ENCODE measurements around the gene HSD11B1L. TPM values are rescaled to one million over a fixed set of nuclear protein-coding genes. Genes with fewer than 3 reads are reported as not detected.

Gene HSD11B1L
- total RNA-seq, 2 donors from 2014 or later, result 11.9 to 21.8 TPM

DNA sequence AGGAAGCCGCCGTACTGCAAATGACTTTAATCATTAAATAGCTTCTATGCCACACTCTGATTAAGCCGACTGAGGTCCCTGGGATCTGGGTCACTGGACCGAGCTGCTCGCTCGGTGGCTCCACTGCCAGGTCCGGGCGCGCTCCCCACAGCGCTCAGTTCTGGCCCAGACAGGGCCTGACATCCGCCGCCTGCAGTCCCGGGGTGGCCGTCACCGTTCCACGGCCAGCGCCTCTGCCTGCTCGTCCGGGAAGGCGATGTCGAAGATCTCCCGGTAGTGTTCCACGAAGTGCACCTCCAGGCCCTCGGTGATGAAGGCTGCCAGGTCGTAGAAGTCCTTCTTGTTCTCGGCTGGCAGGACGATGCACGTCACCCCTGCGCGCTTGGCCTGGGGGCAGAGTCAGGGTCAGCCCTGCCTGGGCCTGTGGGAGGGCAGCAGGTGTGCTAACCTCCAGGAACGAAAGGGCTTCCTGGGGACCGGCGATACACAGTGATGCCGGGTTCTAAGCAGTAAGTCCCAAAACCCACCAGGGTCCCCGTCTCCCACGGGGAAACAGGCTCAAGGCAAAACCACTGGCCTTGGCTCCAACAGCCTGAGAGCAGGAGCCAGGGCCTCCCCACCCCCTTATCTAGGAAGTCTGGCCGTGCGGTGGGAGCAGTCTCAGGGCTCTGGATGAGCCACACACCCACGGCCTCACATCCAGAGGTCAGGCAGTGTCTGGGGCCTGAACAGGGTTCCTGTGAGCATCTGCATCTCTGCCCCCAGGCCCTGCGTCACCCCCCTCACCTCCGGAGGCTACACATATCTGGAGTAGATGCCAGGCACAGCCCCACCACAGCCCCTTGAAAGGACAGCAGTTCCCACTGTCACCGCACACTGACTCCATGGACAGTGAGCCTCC is 11.2 kb downstream of the HSD11B1L start:
- intact Hi-C loops (cut with DNase I), result no loop called here
- Histone ChIP-seq H3K27me3 (no peaks in the 10 kb centered on the region), H3K4me1 (peaks cover 31% of the 10 kb centered on the region), H3K9me3 (no peaks in the 10 kb centered on the region), H3K36me3 (replicated peaks in 1 of 2; ENCODE audit: insufficient read depth in 1 of 2, low read depth in 2 of 2) (peaks cover 0 to 12% of the 10 kb centered on the region in 2 donors), H3K4me3 (no peak overlapping the region), H3K27ac (peak overlapping the region in 3 of 4 donors; percentile 91 to 94 (median 94))
- ATAC-seq (no peak), DNase-seq (no peak)
- TF ChIP-seq POLR2A (IDR thresholded peaks at IDR 0.05) (no peak), CTCF (IDR thresholded peaks at IDR 0.05) (no peak)
- 45% methylated on average over 42 of the region's 42 CpGs; no CpG with 5 or more reads in 1 of the 2 donors for WGBS, 2 donors

DNA sequence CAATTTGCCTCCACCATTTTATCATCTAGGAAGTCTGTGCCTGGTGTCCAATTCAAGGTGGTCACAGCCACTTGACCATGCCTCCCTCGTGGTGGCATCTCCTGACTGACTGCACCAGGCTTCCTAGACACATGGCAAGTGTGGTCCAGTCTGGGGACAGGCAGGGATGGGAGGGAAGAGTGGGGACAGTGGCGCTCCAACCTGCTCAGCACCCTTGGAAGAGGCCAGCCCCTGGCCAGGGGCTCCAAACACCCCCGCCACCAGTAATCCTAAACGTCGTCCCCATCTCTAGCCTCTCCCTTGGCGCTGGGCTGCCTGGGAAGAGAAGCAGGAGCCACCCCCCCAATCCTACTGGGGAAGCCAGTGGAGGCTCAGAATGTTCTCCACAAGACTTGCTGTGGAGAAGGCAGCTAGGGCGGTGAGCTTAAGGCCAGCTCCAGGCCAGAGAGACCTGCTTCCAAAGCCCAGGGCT is 11.9 kb downstream of the HSD11B1L start:
- Histone ChIP-seq H3K4me1 (peaks cover 24% of the 10 kb centered on the region), H3K36me3 (replicated peaks in 1 of 2; ENCODE audit: insufficient read depth in 1 of 2, low read depth in 2 of 2) (peaks cover 0 to 12% of the 10 kb centered on the region in 2 donors), H3K27ac (no peak overlapping the region), H3K9me3 (no peaks in the 10 kb centered on the region), H3K4me3 (no peak overlapping the region), H3K27me3 (no peaks in the 10 kb centered on the region)
- TF ChIP-seq CTCF (IDR thresholded peaks at IDR 0.05) (no peak), POLR2A (IDR thresholded peaks at IDR 0.05) (no peak)
- no peak for DNase-seq
- ATAC-seq, result no peak
- intact Hi-C loops (cut with DNase I), result no loop called here
- 60 to 88% methylated on average over 2 to 7 of the region's 7 CpGs for WGBS, 2 donors

- intact Hi-C loops (cut with DNase I), result no loop called here
- WGBS, 2 donors, result 90 to 94% methylated on average over 17 to 36 of the region's 39 CpGs
- ATAC-seq, result no peak
Measured at GRCh38 chr19:5693195-5694166, 12.7 kb downstream of the HSD11B1L start.

More at GRCh38 chr19:5693195-5694166, 12.7 kb downstream of the HSD11B1L start:
- Histone ChIP-seq H3K4me1 (peaks cover 23% of the 10 kb centered on the region), H3K9me3 (no peaks in the 10 kb centered on the region), H3K27ac (no peak overlapping the region), H3K36me3 (replicated peaks in 1 of 2; ENCODE audit: insufficient read depth in 1 of 2, low read depth in 2 of 2) (peaks cover 4 to 15% of the 10 kb centered on the region in 2 donors), H3K4me3 (no peak overlapping the region), H3K27me3 (no peaks in the 10 kb centered on the region)
- TF ChIP-seq POLR2A (IDR thresholded peaks at IDR 0.05) (no peak), CTCF (IDR thresholded peaks at IDR 0.05) (no peak)
- DNase-seq, result peak in 1 of 4 donors; percentile 12

All from body of pancreas (tissue), 4 donors.